ENCODE results near the gene SYT13. TPM values are rescaled to one million over a fixed set of nuclear protein-coding genes. Genes with fewer than 3 reads are reported as not detected.

Gene SYT13
- total RNA-seq, 6 donors from 2014 or later = 0.11 to 0.78 (median 0.30) TPM; not detected in 3

DNA sequence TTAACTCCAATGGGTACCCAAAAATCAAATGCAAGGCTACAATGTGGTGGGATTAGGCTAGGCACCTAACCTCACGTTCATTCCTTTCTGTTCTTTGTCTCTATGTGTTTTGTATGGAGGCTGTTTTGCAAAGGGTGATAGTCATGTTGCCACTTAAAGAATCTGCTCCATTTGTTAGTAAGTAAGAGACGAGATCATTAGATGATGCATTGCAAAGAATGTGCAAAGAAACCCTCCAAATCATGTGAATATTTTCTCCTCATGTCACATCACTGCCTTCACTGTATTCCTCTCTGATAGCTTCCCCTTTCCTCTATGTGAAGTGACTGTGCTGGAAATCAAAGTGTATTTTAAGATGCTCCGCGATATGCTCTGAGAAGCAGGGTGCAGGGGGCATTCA, 11.9 kb downstream of the SYT13 start:
- H3K4me1 ChIP-seq = no peaks in the 10 kb centered on the region
- no peak overlapping the region for H3K4me3 ChIP-seq
- H3K36me3 ChIP-seq = no peaks in the 10 kb centered on the region
- 60 to 73% methylated on average over 4 of the region's 4 CpGs for WGBS, 2 donors
- H3K27ac ChIP-seq = no peak overlapping the region
- no peaks in the 10 kb centered on the region for H3K9me3 ChIP-seq
- no peak for ATAC-seq (ENCODE audit: low FRiP score in 2 of 2)
- DNase-seq = no peak
- no peaks in the 10 kb centered on the region for H3K27me3 ChIP-seq
- TF ChIP-seq POLR2AphosphoS5 (IDR thresholded peaks at IDR 0.05) = no peak
- no peak for TF ChIP-seq POLR2A (IDR thresholded peaks at IDR 0.05)
- TF ChIP-seq CTCF (IDR thresholded peaks at IDR 0.05) = no peak
- no peak for TF ChIP-seq EP300 (IDR thresholded peaks at IDR 0.05)

DNA sequence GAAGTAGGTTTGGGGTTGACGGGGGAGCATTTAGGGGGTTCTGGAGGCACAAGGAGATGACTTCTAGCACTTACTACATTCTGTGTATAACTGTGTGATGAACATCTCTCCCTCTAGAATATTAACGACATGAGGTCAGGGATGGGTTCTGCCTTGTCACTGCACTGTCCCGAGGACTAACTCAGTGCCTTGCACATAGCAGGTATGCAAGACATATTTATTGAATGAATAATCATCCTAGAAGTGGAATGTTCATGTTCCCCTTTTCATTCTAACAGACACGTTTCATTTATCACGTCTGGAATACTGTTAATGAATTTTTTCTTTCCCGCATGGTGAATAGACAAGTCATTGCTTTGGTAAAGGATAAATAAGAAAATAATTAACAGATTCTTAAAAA, 12.6 kb downstream of the SYT13 start:
- peak overlapping the region in 1 of 4 donors; percentile 54 for H3K27ac ChIP-seq
- DNase-seq (no peak), ATAC-seq (ENCODE audit: low FRiP score in 2 of 2) (no peak)
- no peaks in the 10 kb centered on the region for H3K36me3 ChIP-seq
- H3K4me1 ChIP-seq = no peaks in the 10 kb centered on the region
- WGBS, 2 donors = 81 to 86% methylated on average over 6 of the region's 6 CpGs
- H3K9me3 ChIP-seq = no peaks in the 10 kb centered on the region
- no peaks in the 10 kb centered on the region for H3K27me3 ChIP-seq
- no peak for TF ChIP-seq EP300 (IDR thresholded peaks at IDR 0.05)
- no peak for TF ChIP-seq POLR2AphosphoS5 (IDR thresholded peaks at IDR 0.05)
- no peak for TF ChIP-seq CTCF (IDR thresholded peaks at IDR 0.05)
- no peak for TF ChIP-seq POLR2A (IDR thresholded peaks at IDR 0.05)
- no peak overlapping the region for H3K4me3 ChIP-seq

GRCh38 chr11:45272701-45273100, 13.4 kb downstream of the SYT13 start:
- H3K27ac ChIP-seq = peak overlapping the region in 2 of 4 donors; percentile 54 to 59
- H3K4me3 ChIP-seq = no peak overlapping the region
- DNase-seq (no peak), ATAC-seq (ENCODE audit: low FRiP score in 2 of 2) (no peak)
- no peak for TF ChIP-seq EP300 (IDR thresholded peaks at IDR 0.05)
- TF ChIP-seq POLR2A (IDR thresholded peaks at IDR 0.05) = no peak
- TF ChIP-seq CTCF (IDR thresholded peaks at IDR 0.05) = no peak
- no peak for TF ChIP-seq POLR2AphosphoS5 (IDR thresholded peaks at IDR 0.05)
- no peaks in the 10 kb centered on the region for H3K4me1 ChIP-seq
- 51 to 59% methylated on average over 2 of the region's 2 CpGs for WGBS, 2 donors
- H3K27me3 ChIP-seq = no peaks in the 10 kb centered on the region
- H3K9me3 ChIP-seq = no peaks in the 10 kb centered on the region
- no peaks in the 10 kb centered on the region for H3K36me3 ChIP-seq

GRCh38 chr11:45270946-45271716, 15.0 kb downstream of the SYT13 start:
- H3K36me3 ChIP-seq = no peaks in the 10 kb centered on the region
- WGBS, 2 donors = 76 to 81% methylated on average over 4 of the region's 4 CpGs
- H3K4me3 ChIP-seq = no peak overlapping the region
- H3K27me3 ChIP-seq = no peaks in the 10 kb centered on the region
- no peaks in the 10 kb centered on the region for H3K4me1 ChIP-seq
- no peak for TF ChIP-seq POLR2A (IDR thresholded peaks at IDR 0.05)
- TF ChIP-seq POLR2AphosphoS5 (IDR thresholded peaks at IDR 0.05) = no peak
- no peak for TF ChIP-seq CTCF (IDR thresholded peaks at IDR 0.05)
- TF ChIP-seq EP300 (IDR thresholded peaks at IDR 0.05) = no peak
- DNase-seq (no peak), ATAC-seq (ENCODE audit: low FRiP score in 2 of 2) (no peak)
- no peak overlapping the region for H3K27ac ChIP-seq
- H3K9me3 ChIP-seq = no peaks in the 10 kb centered on the region

DNA sequence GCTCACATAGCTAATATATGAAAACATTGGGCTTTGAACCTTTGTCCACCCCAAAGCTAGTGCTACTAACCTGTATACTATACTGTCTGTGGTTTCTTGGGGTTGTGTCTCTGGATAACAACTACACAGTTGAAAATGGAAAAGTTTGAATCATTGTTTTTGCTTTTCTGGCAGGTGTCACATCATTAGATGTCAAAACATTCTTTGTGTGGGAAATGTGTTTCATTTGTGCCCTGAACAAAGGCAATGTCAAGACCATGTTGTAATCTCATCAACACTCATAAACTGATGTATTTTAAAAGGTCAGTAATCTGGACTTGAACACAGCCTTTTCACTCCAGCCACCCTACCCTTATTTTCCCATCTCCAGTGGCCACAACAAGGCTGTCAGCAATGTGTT, 16.5 kb downstream of the SYT13 start:
- Histone ChIP-seq H3K9me3 (no peaks in the 10 kb centered on the region), H3K27ac (no peak overlapping the region), H3K27me3 (no peaks in the 10 kb centered on the region), H3K36me3 (no peaks in the 10 kb centered on the region), H3K4me3 (no peak overlapping the region), H3K4me1 (no peaks in the 10 kb centered on the region)
- no peak for DNase-seq
- no peak for ATAC-seq (ENCODE audit: low FRiP score in 2 of 2)
- TF ChIP-seq POLR2AphosphoS5 (IDR thresholded peaks at IDR 0.05) (no peak), EP300 (IDR thresholded peaks at IDR 0.05) (no peak), CTCF (IDR thresholded peaks at IDR 0.05) (no peak), POLR2A (IDR thresholded peaks at IDR 0.05) (no peak)

All from upper lobe of left lung (tissue), 6 donors.